Gastrocnemius medialis (tissue), 4 donors: ENCODE results near the gene ADAM11.

Source experiments
- CTCF ChIP-seq, 5 experiments: fragments of 450-650 bp in 3 of 5; fragments of 200-600 bp in 2 of 5; sonication (generic) in 2 of 5; IDR thresholded peaks in 4 of 5; conservative IDR thresholded peaks in 1 of 5; 1 replicate in 4 of 5; 2 replicates in 1 of 5; pipeline ENCODE4 v1.5.1; 2016 to 2019; ENCODE audit warnings: antibody characterized with exemption in 5 of 5, mild to moderate bottlenecking in 3 of 5, moderate library complexity in 3 of 5
- POLR2A ChIP-seq, 2 donors: fragments of 450-650 bp; IDR thresholded peaks; one replicate each; pipeline ENCODE4 v1.6.1; 2017; ENCODE audit warnings: antibody characterized with exemption in 2 of 2, mild to moderate bottlenecking in 2 of 2, moderate library complexity in 2 of 2

- TF ChIP-seq CTCF (IDR thresholded peaks at IDR 0.05 in 4 of 5, conservative IDR thresholded peaks at IDR 0.05 in 1 of 5) (no peak), POLR2A (IDR thresholded peaks at IDR 0.05) (no peak)
Measured at GRCh38 chr17:44757045-44757917, 1.5 kb upstream of the ADAM11 start.
